CD4-positive, alpha-beta T cell treated with Interferon gamma for 1 hour (primary cell): ENCODE data around the gene PSMB2.

Experiments used
- DNase-seq: peaks from one replicate; pipeline ENCODE4 v3.0.0-alpha.2; 2020

The PSMB2 gene

GRCh38 chr1:35640380-35641232, 720 bp downstream of the PSMB2 start:
- DNase-seq = no peak

DNA sequence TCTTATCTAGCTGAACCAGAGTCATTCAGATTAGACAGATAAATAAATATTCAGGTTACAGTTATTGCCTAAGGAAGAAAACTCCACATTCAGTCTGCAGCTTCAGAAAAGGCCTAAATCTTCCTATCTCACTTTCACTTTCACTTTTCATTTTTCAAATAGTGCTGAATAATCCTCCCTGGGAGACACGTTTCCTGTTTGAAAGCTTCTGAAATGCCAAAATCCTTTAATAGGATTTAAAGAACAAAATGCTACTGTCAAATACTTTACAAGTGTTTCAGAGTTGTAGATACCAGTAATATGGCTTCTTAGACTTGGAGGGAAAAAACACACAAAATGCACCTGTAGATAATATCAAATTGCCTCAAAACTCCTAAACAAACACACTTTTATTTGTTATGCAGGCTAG, 3.9 kb downstream of the PSMB2 start:
- no peak for DNase-seq

DNA sequence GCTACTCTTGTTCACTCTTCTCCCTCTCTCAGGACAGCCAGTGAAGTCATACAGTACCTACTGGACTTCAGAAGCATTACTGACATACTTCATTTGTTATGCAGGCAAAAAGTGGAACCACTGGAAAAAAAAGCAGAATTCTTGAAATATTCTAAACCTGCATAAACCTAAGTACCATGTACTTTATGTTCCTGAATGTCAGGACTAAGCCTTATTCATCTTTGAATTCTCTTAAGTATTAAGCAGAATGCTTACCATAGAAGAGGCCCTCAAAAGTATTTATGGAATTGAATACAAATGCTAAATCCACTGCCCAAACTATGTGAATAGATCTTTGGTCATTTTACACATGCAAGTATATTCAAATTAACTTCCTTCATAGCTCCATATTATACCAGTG, 7.8 kb downstream of the PSMB2 start:
- no peak for DNase-seq

- DNase-seq = no peak
Observed at GRCh38 chr1:35631396-35631795, 9.9 kb downstream of the PSMB2 start.

GRCh38 chr1:35629051-35629450, 12.3 kb downstream of the PSMB2 start:
- no peak for DNase-seq

DNA sequence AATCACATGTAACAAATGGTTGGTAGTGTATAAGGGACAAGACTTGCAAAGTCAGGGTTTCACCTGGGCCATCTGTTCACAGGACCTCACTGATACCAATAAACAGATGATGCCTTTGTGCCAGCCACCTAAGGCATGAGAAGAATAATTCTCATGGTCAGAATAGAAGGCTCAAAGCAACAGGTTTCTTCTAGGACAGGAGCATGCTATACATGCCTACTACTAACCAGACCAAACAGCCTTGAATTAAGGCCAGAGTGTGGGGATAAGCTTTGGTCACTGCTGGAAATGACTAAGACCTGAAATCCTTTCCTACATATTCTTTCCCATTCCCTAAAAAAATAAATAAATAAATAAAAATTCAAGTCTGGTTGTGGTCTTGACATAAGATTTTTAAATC, 17.5 kb downstream of the PSMB2 start:
- DNase-seq = no peak

DNA sequence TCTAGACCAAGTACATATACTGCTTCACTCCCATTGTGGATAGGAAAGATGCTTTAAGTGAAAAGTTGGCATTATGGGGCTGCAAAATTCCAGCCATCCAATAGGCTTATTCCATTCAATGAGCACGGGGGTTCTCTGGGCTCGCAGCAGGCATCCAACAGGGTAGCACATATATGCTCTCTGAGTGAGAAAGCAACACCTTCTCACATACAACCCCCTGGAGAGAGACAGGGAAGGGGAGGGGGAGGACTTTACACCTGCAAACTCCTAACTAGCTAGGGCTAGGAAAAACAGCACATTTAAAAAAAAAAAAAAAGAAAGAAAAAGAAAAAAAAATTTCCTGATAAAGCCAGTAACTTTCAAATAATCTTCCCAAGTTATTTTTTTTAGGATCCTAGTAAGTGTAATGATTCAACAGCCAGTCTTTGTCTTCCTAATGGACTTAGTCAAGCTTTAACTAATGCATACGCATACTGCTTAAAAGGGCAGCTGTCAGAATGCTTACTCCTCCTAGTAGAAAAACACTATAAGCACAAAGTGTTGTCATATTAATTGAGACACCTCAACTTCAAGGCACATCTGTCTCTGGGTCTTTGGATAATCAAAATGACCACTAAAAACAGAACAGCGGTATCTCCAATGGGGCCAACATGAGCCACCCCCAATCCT, 18.7 kb downstream of the PSMB2 start:
- DNase-seq = no peak

DNA sequence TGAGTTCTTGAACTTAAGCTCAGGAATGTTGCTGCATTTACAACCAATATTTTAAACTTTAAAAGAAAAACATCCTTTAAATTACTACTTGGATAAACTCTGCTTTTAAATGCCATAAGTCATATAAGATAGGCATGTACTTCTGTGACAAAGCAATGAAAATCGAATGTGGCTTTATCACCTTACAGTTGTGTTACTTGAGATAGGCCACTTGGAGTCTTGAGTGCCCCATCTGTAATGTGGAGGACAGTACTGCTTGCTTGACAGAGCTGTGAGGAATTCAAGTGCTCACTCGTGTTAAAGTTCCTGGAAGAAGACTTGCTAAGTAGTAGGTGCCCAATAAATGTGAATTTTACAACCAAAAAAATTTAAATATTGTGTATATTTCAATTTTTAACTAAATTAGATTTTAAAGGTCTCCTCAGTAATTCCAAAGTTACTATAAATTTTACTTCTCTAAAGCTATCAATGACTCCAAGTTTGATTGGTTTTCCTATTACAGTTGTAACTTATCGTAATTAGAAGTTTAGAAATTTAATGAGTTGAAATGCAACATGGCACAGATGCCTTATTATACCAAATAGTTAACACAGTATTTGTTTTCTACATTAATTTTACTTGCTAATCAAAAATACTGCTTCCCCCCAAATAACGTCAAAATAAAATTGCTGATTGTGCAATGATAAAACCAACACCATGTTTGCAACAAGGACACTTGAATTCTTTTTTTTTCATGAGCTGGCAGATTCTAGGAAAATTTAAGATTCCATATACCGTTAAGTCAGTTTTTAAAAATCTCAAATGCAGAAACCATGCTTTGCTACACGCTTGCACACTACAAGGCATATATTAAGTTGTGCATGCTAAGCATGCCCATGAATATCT, 21.8 kb downstream of the PSMB2 start:
- no peak for DNase-seq

DNA sequence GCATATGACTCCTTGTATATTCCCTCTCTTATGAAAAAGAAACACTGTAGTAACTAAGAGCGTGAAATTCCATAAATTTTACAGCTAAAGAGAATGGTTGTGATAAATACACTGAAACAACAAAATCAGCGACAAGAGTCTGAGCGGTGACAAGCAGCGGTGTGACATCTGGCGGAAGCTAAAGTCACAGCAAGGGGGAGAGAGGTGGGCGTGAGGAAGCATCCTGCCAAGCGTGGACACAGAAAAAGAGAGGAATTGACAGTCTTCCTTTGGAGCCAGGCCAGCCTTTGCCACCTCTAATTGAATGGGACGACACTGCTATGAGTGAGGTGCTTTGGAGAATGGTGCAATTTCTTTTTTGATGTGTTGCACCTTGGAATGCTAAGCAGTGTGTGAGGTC, 25.9 kb downstream of the PSMB2 start:
- DNase-seq = no peak

GRCh38 chr1:35611655-35612054, 29.7 kb downstream of the PSMB2 start:
- DNase-seq = no peak

GRCh38 chr1:35605867-35606182, 35.5 kb downstream of the PSMB2 start:
- DNase-seq = no peak

GRCh38 chr1:35605071-35605866, 36.1 kb downstream of the PSMB2 start:
- no peak for DNase-seq

DNA sequence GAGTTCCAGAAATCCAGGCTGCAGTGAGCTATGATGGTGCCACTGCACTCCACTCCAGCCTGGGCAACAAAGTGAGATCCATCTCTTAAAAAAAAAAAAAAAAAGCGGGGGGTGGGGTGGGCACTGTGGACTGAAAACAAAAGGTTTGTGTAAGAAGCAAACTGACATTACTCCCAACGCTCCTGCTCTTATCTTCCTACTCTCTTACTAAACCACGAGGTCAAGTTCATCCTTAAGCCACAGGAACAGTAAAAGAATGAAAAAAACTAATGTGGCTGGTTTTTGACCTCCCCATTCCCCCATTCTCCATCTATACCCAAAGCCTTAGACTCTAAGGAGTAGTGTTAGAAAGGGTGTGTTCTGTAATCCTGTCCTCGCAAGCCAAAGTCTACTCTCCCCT, 37.4 kb downstream of the PSMB2 start:
- no peak for DNase-seq

- DNase-seq = no peak
Observed at GRCh38 chr1:35603468-35603867, 37.9 kb downstream of the PSMB2 start.

DNA sequence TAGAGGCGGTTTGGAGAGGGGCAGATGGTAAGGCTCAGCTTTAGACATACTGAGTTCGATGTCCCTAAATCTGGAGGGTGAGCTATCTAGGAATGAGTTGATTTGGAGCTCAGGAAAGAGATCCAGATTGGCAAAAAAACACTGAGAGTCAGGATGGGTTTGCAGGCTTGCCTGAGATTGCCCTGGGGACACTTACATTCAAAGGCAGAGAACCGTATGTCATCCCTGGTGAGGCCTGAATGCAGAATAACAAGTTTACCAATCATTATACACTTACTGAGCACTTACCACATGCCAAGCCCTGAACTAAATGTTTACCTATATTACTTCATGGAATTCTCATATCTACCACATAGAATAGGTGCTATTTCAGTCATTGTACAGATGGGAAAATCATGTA, 40.7 kb downstream of the PSMB2 start:
- DNase-seq = no peak

- DNase-seq = no peak
Observed at GRCh38 chr1:35599411-35599810, 41.9 kb downstream of the PSMB2 start.

GRCh38 chr1:35598895-35599294, 42.4 kb downstream of the PSMB2 start:
- DNase-seq = no peak

DNA sequence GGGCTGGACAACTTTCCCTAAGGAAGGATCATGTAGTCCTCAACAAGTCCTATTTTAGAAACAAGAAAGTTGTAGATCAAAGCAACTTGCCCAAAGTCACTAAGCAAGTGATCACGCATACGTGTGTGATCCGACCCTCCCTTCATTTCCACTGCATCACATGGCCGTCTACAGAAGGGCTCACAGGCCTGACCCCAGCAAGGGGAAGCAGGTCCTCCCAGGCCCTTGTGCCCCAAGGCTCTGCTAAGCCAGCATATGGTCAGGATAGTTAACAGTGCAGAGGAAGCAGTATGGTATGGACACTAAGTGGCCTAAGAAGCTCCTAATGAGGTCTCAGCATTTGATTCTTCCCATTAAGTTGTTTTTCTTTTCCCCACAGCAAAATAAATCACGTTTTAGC, 43.5 kb downstream of the PSMB2 start:
- no peak for DNase-seq

GRCh38 chr1:35595684-35596083, 45.6 kb downstream of the PSMB2 start:
- no peak for DNase-seq

DNA sequence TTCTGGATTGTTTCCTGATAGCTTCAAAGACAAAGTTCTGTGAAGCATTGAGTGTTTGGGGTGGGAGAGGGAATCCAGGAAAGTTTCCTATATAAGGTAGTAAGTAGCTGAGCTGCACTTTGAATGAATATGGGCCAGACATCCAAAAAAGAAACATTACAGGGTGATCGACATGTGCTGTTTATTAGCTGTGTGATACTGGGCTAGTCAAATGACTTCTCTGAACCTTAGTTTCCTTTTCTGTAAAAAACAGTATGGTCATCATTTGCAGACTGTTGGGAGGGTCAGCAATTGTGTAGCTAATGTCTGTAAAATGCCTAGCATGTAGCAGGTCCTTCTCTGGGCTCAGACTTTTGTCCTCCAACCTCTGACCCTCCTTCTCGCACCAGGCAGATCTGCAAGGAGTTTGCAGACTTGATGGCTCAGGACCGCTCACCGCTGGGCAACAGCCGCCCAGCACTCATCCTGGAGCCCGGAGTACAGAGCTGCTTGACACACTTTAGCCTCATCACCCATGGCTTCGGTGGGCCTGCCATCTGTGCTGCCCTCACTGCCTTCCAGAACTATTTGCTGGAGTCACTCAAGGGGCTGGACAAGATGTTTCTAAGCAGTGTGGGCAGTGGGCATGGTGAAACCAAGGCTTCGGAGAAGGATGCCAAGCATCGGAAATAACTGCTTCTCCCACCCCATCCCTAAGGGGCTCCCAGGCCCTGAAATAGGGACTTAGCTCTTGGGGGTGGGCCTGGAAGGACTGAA, 47.1 kb downstream of the PSMB2 start:
- DNase-seq = no peak

GRCh38 chr1:35592991-35593769, 48.1 kb downstream of the PSMB2 start:
- no peak for DNase-seq
